ENCODE data around the gene CSMD2.

CSMD2 gene

GRCh38 chr1:33955096-33955495, 209.9 kb downstream of the CSMD2 start:
- DNase-seq = no peak

- no peak for DNase-seq
These were observed 215.5 kb downstream of the CSMD2 start for GRCh38 chr1:33949570-33949969.

- no peak for DNase-seq
These were observed 216.7 kb downstream of the CSMD2 start for GRCh38 chr1:33948291-33948690.

- no peak for DNase-seq
These were observed 218.2 kb downstream of the CSMD2 start for GRCh38 chr1:33946836-33947235.

GRCh38 chr1:33944846-33945245, 220.2 kb downstream of the CSMD2 start:
- no peak for DNase-seq

GRCh38 chr1:33943978-33944377, 221.1 kb downstream of the CSMD2 start:
- DNase-seq = peak; percentile 84

- no peak for DNase-seq
These were observed 232.2 kb downstream of the CSMD2 start for GRCh38 chr1:33932871-33933270.

GRCh38 chr1:33931111-33931475, 233.9 kb downstream of the CSMD2 start:
- no peak for DNase-seq

GRCh38 chr1:33930346-33931110, 234.5 kb downstream of the CSMD2 start:
- no peak for DNase-seq

GRCh38 chr1:33928251-33928650, 236.8 kb downstream of the CSMD2 start:
- peak; percentile 17 for DNase-seq

GRCh38 chr1:33927721-33928120, 237.3 kb downstream of the CSMD2 start:
- DNase-seq = no peak

GRCh38 chr1:33925586-33925985, 239.4 kb downstream of the CSMD2 start:
- DNase-seq = no peak

- DNase-seq = no peak
These were observed 243.7 kb downstream of the CSMD2 start for GRCh38 chr1:33921281-33921680.

GRCh38 chr1:33918368-33918767, 246.7 kb downstream of the CSMD2 start:
- peak; percentile 86 for DNase-seq

- no peak for DNase-seq
These were observed 248.2 kb downstream of the CSMD2 start for GRCh38 chr1:33916786-33917185.

GRCh38 chr1:33914531-33914930, 250.5 kb downstream of the CSMD2 start:
- no peak for DNase-seq

- DNase-seq = no peak
These were observed 256.6 kb downstream of the CSMD2 start for GRCh38 chr1:33908324-33908956.

GRCh38 chr1:33906156-33906555, 258.9 kb downstream of the CSMD2 start:
- DNase-seq = no peak

- DNase-seq = no peak
These were observed 259.8 kb downstream of the CSMD2 start for GRCh38 chr1:33905241-33905640.

- DNase-seq = peak; percentile 15
These were observed 261.8 kb downstream of the CSMD2 start for GRCh38 chr1:33903210-33903589.

- DNase-seq = peak; percentile 54
These were observed 262.4 kb downstream of the CSMD2 start for GRCh38 chr1:33902486-33903209.

- DNase-seq = no peak
These were observed 265.3 kb downstream of the CSMD2 start for GRCh38 chr1:33899746-33900145.

- no peak for DNase-seq
These were observed 266.1 kb downstream of the CSMD2 start for GRCh38 chr1:33898881-33899280.

GRCh38 chr1:33898406-33898805, 266.6 kb downstream of the CSMD2 start:
- DNase-seq = no peak
